ENCODE results near the gene TTF2.

The TTF2 gene

GRCh38 chr1:117121589-117122329 is 61.6 kb downstream of the TTF2 start, which contains the start of gene TRIM45:
Gene TRIM45 (minus strand): TSS chr1:117121749. CDS start chr1:117121201, 548 bp downstream.
- peak; percentile 73 for TF ChIP-seq CTCF (IDR thresholded peaks at IDR 0.05; ENCODE audit: insufficient read depth, low read length, poor library complexity, severe bottlenecking)
- peak; percentile 92 for DNase-seq (ENCODE audit: extremely low read depth, insufficient read length)
- peak within 1 kb of the TSS; percentile 80 for H3K4me3 ChIP-seq (replicated peaks; ENCODE audit: low read depth, low read length)
- no peaks in the 10 kb centered on the region for H3K36me3 ChIP-seq (ENCODE audit: control insufficient read depth, insufficient read depth, low read length)
- no peaks in the 10 kb centered on the region; the same call in none of the 2 replicates for H3K27me3 ChIP-seq (replicated peaks; ENCODE audit: control insufficient read depth, insufficient read depth, low read length)

DNA sequence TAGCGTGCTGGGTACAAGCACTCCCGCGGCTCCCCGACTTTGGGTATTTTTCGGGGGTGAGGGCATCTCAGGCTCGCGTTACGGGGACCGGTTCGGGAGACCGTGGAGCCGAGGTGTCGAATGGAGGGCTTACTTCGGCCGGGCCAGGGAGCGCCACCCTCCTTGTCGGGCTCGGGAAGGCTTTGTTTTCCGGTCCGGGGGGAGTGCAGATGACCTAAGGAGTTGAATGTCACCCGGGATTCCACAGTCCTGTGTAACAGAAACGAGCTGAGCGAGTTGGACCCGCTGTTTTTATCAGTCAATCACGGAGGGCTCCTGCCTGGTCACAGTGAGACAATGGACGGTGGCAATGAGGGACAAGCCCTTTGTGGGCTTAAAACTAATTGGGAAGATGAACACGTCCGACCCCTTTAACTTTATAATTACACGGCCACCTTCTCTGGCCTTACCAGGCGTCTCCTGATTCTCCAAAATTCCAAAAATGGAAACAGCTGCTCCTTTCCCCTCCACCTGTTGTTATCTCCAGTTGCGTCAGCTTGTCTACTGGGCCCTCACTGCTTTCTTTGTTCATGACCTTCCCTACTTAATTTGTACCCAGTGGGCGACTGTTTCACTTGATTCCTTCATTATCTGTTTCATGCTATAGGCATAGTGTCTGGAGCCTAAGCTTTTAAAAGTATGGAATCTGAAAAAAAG is 62.4 kb downstream of the TTF2 start:
- Histone ChIP-seq H3K36me3 (ENCODE audit: control insufficient read depth, insufficient read depth, low read length) (no peaks in the 10 kb centered on the region), H3K4me3 (replicated peaks; ENCODE audit: low read depth, low read length) (peak overlapping the region; percentile 80), H3K27me3 (replicated peaks; ENCODE audit: control insufficient read depth, insufficient read depth, low read length) (no peaks in the 10 kb centered on the region; the same call in none of the 2 replicates)
- DNase-seq (ENCODE audit: extremely low read depth, insufficient read length): no peak
- no peak for TF ChIP-seq CTCF (IDR thresholded peaks at IDR 0.05; ENCODE audit: insufficient read depth, low read length, poor library complexity, severe bottlenecking)

GRCh38 chr1:117123274-117123673 is 63.1 kb downstream of the TTF2 start:
- DNase-seq (ENCODE audit: extremely low read depth, insufficient read length): no peak
- Histone ChIP-seq H3K27me3 (replicated peaks; ENCODE audit: control insufficient read depth, insufficient read depth, low read length) (no peaks in the 10 kb centered on the region; the same call in none of the 2 replicates), H3K36me3 (ENCODE audit: control insufficient read depth, insufficient read depth, low read length) (no peaks in the 10 kb centered on the region), H3K4me3 (replicated peaks; ENCODE audit: low read depth, low read length) (no peak overlapping the region)
- TF ChIP-seq CTCF (IDR thresholded peaks at IDR 0.05; ENCODE audit: insufficient read depth, low read length, poor library complexity, severe bottlenecking): no peak

DNA sequence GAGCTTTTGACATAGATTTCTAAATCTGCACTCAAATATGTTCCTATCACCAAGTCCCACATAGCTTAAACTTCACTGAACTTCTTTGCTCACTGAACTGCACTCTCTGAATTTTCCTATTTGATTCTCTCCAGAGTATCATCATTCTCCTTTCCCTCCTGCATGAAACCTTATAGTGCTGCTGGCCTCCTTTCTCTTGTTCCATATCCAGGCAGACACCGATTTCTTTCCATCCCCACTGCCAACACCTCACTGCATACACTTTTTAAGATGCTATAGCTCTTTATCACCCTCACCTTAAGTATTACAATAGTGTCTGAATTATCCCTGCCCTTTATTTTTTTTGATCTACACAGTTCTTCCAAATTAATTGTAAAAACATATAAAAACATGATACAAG is 64.5 kb downstream of the TTF2 start:
- no peaks in the 10 kb centered on the region; the same call in none of the 2 replicates for H3K27me3 ChIP-seq (replicated peaks; ENCODE audit: control insufficient read depth, insufficient read depth, low read length)
- H3K36me3 ChIP-seq (ENCODE audit: control insufficient read depth, insufficient read depth, low read length): no peaks in the 10 kb centered on the region
- H3K4me3 ChIP-seq (replicated peaks; ENCODE audit: low read depth, low read length): no peak overlapping the region
- no peak for DNase-seq (ENCODE audit: extremely low read depth, insufficient read length)
- TF ChIP-seq CTCF (IDR thresholded peaks at IDR 0.05; ENCODE audit: insufficient read depth, low read length, poor library complexity, severe bottlenecking): no peak

DNA sequence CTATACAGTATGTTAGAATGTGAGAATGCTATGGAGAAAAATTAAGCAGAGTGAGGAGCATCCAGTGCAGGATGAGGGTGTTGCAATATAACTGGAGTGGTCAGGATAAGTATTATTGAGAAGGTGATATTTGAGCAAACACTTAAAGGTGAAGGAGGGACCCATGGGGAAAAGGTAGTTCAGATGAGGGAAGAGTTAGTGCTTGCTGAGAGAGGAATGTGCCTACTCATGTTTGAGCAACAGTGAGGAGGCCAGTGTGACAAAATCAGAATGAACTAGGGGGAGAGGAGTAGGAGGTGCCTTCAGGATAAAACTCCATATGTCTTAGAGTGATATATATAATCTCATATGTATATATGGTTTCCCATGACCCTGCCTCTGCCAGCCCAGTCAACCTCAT is 67.7 kb downstream of the TTF2 start:
- no peak for DNase-seq (ENCODE audit: extremely low read depth, insufficient read length)
- no peak overlapping the region for H3K4me3 ChIP-seq (replicated peaks; ENCODE audit: low read depth, low read length)
- H3K27me3 ChIP-seq (replicated peaks; ENCODE audit: control insufficient read depth, insufficient read depth, low read length): no peaks in the 10 kb centered on the region; the same call in none of the 2 replicates
- no peak for TF ChIP-seq CTCF (IDR thresholded peaks at IDR 0.05; ENCODE audit: insufficient read depth, low read length, poor library complexity, severe bottlenecking)
- H3K36me3 ChIP-seq (ENCODE audit: control insufficient read depth, insufficient read depth, low read length): no peaks in the 10 kb centered on the region

Measured in GM06990 (cell line).